Activated CD4-positive, alpha-beta T cell treated with anti-CD3 and anti-CD28 coated beads, Interleukin-10, Interleukin-2, amounts not matched to agents 100 ng/mL and 50 ng/mL, durations not matched to agents 16 hours and 8 hours (primary cell): ENCODE measurements around the gene CHL1.

ENCODE experiments used
- DNase-seq: peaks from one replicate; pipeline ENCODE4 v3.0.0-alpha.2; 2020

Gene CHL1

DNA sequence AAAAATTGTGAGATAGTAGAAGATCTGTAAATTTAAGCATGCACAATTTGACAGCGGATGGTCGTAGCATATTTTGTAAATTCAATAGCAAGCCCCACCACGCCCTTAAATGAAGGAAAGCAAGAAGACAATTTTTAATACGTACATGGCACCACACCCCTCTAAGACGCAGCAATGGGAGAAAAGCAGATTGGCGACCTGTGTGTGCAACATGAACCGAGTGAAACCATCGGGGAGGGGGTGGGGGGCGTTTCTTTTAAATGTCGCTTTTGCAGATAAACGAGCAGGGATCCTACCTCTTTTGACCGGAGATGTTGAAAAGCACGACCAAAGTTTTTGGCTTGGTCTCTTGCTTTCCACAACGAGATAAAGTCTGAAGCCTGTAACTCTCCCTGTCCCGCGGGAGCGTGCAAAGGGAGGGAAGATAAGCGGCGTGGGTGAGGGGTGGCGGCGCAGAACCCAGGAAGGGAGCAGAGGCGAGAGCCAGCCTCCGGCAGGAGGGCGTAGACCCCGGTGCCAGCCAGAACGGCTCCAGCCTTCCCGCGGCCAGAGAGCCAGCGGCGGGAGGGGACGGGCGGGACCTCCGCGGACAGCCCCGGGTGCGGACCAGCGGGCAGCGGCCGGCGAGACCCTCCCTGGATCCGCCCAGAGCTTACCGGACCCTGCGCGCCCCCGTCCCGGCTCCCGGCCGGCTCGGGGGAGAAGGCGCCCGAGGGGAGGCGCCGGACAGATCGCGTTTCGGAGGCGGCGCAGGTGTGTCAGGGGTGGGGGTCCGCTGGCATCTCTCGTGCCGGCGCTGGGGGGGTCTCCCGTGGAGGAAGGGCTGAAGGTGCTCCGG is at the start of gene CHL1:
Gene CHL1 (plus strand): TSS at position 453 of the 838 bp plus-strand sequence. CDS start 123,014 bp downstream, outside the sequence.
- no peak for DNase-seq

GRCh38 chr3:151614-152189 is 44.9 kb upstream of the CHL1 start:
- DNase-seq, result no peak

DNA sequence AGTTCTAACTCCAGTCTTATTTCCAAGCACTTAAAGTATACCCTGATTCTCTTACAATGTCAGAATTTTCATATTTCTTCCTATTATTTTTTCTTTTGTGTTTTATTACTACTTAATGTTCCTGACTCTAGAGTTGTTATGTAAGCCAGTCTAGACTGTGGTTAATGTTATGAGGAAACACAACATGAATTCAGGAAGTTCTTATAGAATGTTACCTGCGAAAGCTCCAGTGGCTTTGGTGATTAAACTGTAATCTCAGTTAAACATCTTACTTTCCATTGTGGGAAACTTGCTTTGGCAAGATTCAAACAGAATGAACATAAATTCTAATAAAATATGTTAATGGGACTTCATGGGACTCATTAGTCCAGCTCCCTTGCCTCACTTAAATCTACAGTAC is 36.6 kb upstream of the CHL1 start:
- no peak for DNase-seq

DNA sequence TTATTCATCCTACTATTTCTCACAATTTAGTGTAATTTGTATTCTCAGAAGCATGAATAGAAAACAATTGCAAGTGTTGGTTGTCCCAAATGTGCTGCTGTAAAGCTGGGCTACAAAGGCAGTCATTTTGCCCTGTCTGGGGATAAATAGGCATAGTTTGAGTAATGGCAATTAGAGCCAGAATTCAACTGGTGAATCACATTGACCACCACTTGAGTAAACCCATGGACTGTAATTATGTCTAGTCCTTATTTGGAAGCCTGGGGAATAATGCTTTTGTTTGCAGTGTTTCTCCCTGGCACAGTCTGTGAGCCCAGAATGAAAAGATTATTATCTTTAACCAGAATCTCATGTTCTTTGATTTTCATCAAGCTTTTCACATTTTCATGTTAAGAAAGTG is 30.5 kb upstream of the CHL1 start:
- no peak for DNase-seq

GRCh38 chr3:166799-167198 is 29.8 kb upstream of the CHL1 start:
- no peak for DNase-seq

GRCh38 chr3:173886-174285 is 22.7 kb upstream of the CHL1 start:
- DNase-seq, result no peak

GRCh38 chr3:184976-185375 is 11.6 kb upstream of the CHL1 start:
- no peak for DNase-seq

- no peak for DNase-seq
Observed at GRCh38 chr3:192215-192929, 4.2 kb upstream of the CHL1 start.

- DNase-seq, result no peak
Observed at GRCh38 chr3:194001-194400, 2.6 kb upstream of the CHL1 start.

DNA sequence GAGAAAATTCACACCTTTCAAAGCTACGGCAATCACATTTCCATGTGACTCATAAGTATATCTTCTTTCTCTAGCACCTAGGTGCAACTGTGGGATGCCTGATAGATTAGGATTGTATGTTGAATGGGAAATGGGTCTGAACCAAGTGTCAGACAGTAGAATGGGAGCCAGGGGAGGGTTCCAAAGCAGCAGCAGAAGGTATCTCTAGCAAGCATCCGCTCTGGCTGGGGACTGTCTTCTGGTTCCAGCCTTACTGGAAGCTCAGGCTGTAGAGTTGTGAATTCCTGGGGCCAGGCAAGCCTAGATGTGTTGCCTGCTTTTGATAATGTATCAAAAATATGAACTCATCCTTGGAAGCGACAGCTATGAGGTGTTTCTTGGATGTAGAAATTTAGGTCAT is 2.1 kb upstream of the CHL1 start:
- DNase-seq, result no peak

- no peak for DNase-seq
Observed at GRCh38 chr3:195666-196065, 897 bp upstream of the CHL1 start.

GRCh38 chr3:197149-197827 is 725 bp downstream of the CHL1 start:
- no peak for DNase-seq

DNA sequence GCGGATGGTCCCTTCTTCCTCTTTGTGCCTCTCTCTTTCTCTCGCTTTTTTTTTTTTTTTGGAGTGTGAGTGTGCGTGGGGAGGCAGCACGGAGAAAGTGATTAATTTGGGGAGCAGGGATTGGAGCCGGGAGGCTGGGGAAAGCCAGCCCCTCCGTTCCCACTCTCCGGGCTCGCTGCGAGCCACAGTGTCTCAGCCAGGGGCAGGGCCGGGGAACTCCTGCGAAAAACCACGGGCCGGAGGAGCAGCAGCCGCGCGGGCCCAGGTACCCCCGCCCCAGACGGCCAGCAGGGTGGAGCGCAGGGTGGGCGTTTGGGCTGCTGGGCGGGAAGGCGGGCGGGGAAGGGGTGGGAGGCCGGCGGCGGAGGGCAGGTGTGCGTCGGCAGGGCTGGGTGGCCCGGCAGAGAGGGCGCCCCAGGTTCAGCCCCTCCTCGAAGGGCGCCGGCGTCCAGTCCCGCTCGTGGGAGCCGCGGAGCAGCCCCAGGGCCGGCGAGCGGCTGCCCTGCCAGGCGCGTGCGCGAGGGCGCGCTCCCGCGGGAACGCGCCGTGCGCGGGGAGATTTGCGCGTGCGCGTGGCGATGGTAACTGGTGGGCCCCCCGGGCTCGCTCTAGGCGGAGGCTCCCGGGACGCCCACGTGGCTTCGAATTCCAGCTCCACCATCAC is 1.4 kb downstream of the CHL1 start:
- DNase-seq, result no peak

GRCh38 chr3:199835-200234 is 3.3 kb downstream of the CHL1 start:
- no peak for DNase-seq

GRCh38 chr3:200758-201325 is 4.3 kb downstream of the CHL1 start:
- DNase-seq, result no peak

GRCh38 chr3:204102-204501 is 7.5 kb downstream of the CHL1 start:
- DNase-seq, result no peak

DNA sequence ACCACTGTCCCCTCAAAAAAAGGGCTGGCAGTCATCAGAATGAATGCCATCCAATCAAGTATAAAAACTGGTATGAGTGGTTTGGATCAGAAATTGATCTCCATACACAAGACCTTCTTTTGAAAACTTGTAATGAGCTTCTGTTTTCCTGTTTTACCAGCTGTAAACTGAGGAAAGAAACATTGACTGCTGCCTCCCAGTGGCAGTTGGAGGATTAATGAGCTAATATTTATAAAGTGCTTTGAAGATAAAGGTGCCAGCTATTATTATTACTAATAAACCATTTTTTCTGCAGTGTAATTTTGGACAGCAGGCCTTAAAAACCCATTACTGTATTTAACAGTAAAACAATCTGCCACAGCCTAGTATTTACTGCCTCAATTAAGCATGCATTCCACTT is 11.4 kb downstream of the CHL1 start:
- DNase-seq, result no peak

DNA sequence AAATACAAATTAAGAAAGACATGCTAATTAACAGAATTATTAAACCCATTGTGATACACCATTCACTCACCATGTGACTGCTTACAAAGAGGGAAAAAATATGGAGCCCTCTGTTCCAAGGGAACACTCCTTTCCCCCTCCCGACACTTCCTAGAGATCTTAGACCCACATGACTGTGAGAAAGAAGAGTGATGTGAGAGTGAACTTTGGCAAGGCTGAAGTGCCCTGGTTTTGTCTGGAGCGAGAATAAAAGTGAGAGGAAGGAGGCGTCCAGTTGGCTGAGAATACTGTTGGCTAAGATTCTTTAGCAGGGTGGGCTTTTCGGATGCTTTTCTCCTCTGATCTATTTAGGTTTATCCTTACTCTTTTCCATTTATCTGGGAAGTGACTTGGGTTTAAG is 14.1 kb downstream of the CHL1 start:
- no peak for DNase-seq

GRCh38 chr3:212432-212831 is 15.9 kb downstream of the CHL1 start:
- no peak for DNase-seq

GRCh38 chr3:217099-217813 is 20.7 kb downstream of the CHL1 start:
- DNase-seq, result no peak

- DNase-seq, result no peak
Observed at GRCh38 chr3:217948-218347, 21.4 kb downstream of the CHL1 start.
